ENCODE data around the gene NDUFS6. TPM values are rescaled to one million over a fixed set of nuclear protein-coding genes. Genes with fewer than 3 reads are reported as not detected.

The NDUFS6 gene
- total RNA-seq, 1 donor from 2014 or later = 21.3 TPM

- intact Hi-C loops (cut with DNase I) = no loop called here
- ATAC-seq (no peak), DNase-seq (no peak)
- TF ChIP-seq CTCF (IDR thresholded peaks at IDR 0.05) = no peak
- Histone ChIP-seq H3K27me3 (ENCODE audit: low read depth) (peaks cover 48% of the 10 kb centered on the region), H3K27ac (no peak overlapping the region), H3K9me3 (no peaks in the 10 kb centered on the region), H3K36me3 (no peaks in the 10 kb centered on the region), H3K4me1 (no peaks in the 10 kb centered on the region), H3K4me3 (no peak overlapping the region)
These were observed 57.9 kb downstream of the NDUFS6 start for GRCh38 chr5:1859099-1859498.

GRCh38 chr5:1860021-1860610 lies 58.9 kb downstream of the NDUFS6 start:
- TF ChIP-seq CTCF (IDR thresholded peaks at IDR 0.05) = no peak
- H3K4me3 ChIP-seq = no peak overlapping the region
- no peaks in the 10 kb centered on the region for H3K4me1 ChIP-seq
- intact Hi-C loops (cut with DNase I) = no loop called here
- no peaks in the 10 kb centered on the region for H3K9me3 ChIP-seq
- H3K27me3 ChIP-seq (ENCODE audit: low read depth) = peaks cover 50% of the 10 kb centered on the region
- ATAC-seq (no peak), DNase-seq (no peak)
- no peaks in the 10 kb centered on the region for H3K36me3 ChIP-seq
- no peak overlapping the region for H3K27ac ChIP-seq

- no peak for TF ChIP-seq CTCF (IDR thresholded peaks at IDR 0.05)
- peaks cover 52% of the 10 kb centered on the region for H3K27me3 ChIP-seq (ENCODE audit: low read depth)
- no peaks in the 10 kb centered on the region for H3K9me3 ChIP-seq
- H3K27ac ChIP-seq = no peak overlapping the region
- no peak overlapping the region for H3K4me3 ChIP-seq
- intact Hi-C loops (cut with DNase I) = no loop called here
- H3K36me3 ChIP-seq = no peaks in the 10 kb centered on the region
- no peaks in the 10 kb centered on the region for H3K4me1 ChIP-seq
- DNase-seq = no peak
- ATAC-seq = no peak
These were observed 59.7 kb downstream of the NDUFS6 start for GRCh38 chr5:1860949-1861348.

- no peaks in the 10 kb centered on the region for H3K36me3 ChIP-seq
- H3K4me1 ChIP-seq = no peaks in the 10 kb centered on the region
- H3K4me3 ChIP-seq = no peak overlapping the region
- ATAC-seq = no peak
- H3K9me3 ChIP-seq = no peaks in the 10 kb centered on the region
- no peak overlapping the region for H3K27ac ChIP-seq
- H3K27me3 ChIP-seq (ENCODE audit: low read depth) = peaks cover 59% of the 10 kb centered on the region
- no peak for DNase-seq
- intact Hi-C loops (cut with DNase I) = no loop called here
- no peak for TF ChIP-seq CTCF (IDR thresholded peaks at IDR 0.05)
These were observed 63.8 kb downstream of the NDUFS6 start for GRCh38 chr5:1864896-1865440.

GRCh38 chr5:1865486-1865885 lies 64.3 kb downstream of the NDUFS6 start:
- no peak for TF ChIP-seq CTCF (IDR thresholded peaks at IDR 0.05)
- ATAC-seq (no peak), DNase-seq (no peak)
- Histone ChIP-seq H3K27ac (no peak overlapping the region), H3K4me1 (no peaks in the 10 kb centered on the region), H3K4me3 (no peak overlapping the region), H3K27me3 (ENCODE audit: low read depth) (peaks cover 59% of the 10 kb centered on the region), H3K36me3 (no peaks in the 10 kb centered on the region), H3K9me3 (no peaks in the 10 kb centered on the region)
- intact Hi-C loops (cut with DNase I) = no loop called here

Other genes starting within 250 kb of the NDUFS6 start
- gene MRPL36, start 1.6 kb upstream of the NDUFS6 start, total RNA-seq = 25.1 TPM
- not detected for gene IRX4, start 81.5 kb downstream of the NDUFS6 start, total RNA-seq

Data from lower lobe of right lung (tissue), 2 donors.